Measurements from ENCODE around the gene PRR36. TPM values are rescaled to one million over a fixed set of nuclear protein-coding genes. Genes with fewer than 3 reads are reported as not detected.
A peak's percentile ranks its signal among the peaks of the same experiment; 100 is the strongest.
"Not testable (repeated sequence)": the region's sequence is repeated elsewhere in the genome, so short reads cannot be mapped to it uniquely, and the experiment has no call there.

The PRR36 gene
- polyA plus RNA-seq, 2 donors, result 0.14 to 0.16 TPM

- Histone ChIP-seq H3K36me3 (ENCODE audit: control insufficient read depth in 2 of 2, insufficient read depth in 2 of 2, low read length in 1 of 2) (peaks cover 0 to 3% of the 10 kb centered on the region in 2 donors), H3K9me3 (ENCODE audit: control insufficient read depth in 2 of 2, insufficient read depth in 1 of 2, low read depth in 1 of 2, low read length in 1 of 2) (peaks cover 0 to 1% of the 10 kb centered on the region in 2 donors), H3K4me3 (ENCODE audit: low read depth in 1 of 2, low read length in 2 of 2) (no peak overlapping the region), H3K4me1 (ENCODE audit: control insufficient read depth in 2 of 2, insufficient read depth in 2 of 2, low read length in 1 of 2) (peaks cover 7 to 36% of the 10 kb centered on the region in 2 donors), H3K27me3 (ENCODE audit: control insufficient read depth in 1 of 2, insufficient read depth in 2 of 2, low read length in 2 of 2) (no peaks in the 10 kb centered on the region), H3K27ac (ENCODE audit: low read depth in 2 of 2, low read length in 1 of 2) (peak overlapping the region; percentile 50 to 90)
- 52 to 80% methylated on average over 21 of the region's 21 CpGs for WGBS, 2 donors
These were observed 26.2 kb upstream of the PRR36 start for GRCh38 chr19:7900401-7900870.

GRCh38 chr19:7899751-7900378, 25.7 kb upstream of the PRR36 start:
- Histone ChIP-seq H3K9me3 (ENCODE audit: control insufficient read depth in 2 of 2, insufficient read depth in 1 of 2, low read depth in 1 of 2, low read length in 1 of 2) (peaks cover 0 to 1% of the 10 kb centered on the region in 2 donors), H3K27me3 (ENCODE audit: control insufficient read depth in 1 of 2, insufficient read depth in 2 of 2, low read length in 2 of 2) (no peaks in the 10 kb centered on the region), H3K27ac (ENCODE audit: low read depth in 2 of 2, low read length in 1 of 2) (peak overlapping the region in 1 of 2 donors; percentile 90), H3K36me3 (ENCODE audit: control insufficient read depth in 2 of 2, insufficient read depth in 2 of 2, low read length in 1 of 2) (peaks cover 0 to 3% of the 10 kb centered on the region in 2 donors), H3K4me1 (ENCODE audit: control insufficient read depth in 2 of 2, insufficient read depth in 2 of 2, low read length in 1 of 2) (peaks cover 4 to 38% of the 10 kb centered on the region in 2 donors), H3K4me3 (ENCODE audit: low read depth in 1 of 2, low read length in 2 of 2) (no peak overlapping the region)
- WGBS, 2 donors, result 91 to 92% methylated on average over 34 of the region's 34 CpGs

- peaks cover 0 to 3% of the 10 kb centered on the region in 2 donors for H3K36me3 ChIP-seq (ENCODE audit: control insufficient read depth in 2 of 2, insufficient read depth in 2 of 2, low read length in 1 of 2)
- peaks cover 4 to 31% of the 10 kb centered on the region in 2 donors for H3K4me1 ChIP-seq (ENCODE audit: control insufficient read depth in 2 of 2, insufficient read depth in 2 of 2, low read length in 1 of 2)
- H3K27ac ChIP-seq (ENCODE audit: low read depth in 2 of 2, low read length in 1 of 2), result no peak overlapping the region
- WGBS, 2 donors, result 94 to 95% methylated on average over 16 of the region's 16 CpGs
- no peaks in the 10 kb centered on the region for H3K9me3 ChIP-seq (ENCODE audit: control insufficient read depth in 2 of 2, insufficient read depth in 1 of 2, low read depth in 1 of 2, low read length in 1 of 2)
- H3K4me3 ChIP-seq (ENCODE audit: low read depth in 1 of 2, low read length in 2 of 2), result no peak overlapping the region
- no peaks in the 10 kb centered on the region for H3K27me3 ChIP-seq (ENCODE audit: control insufficient read depth in 1 of 2, insufficient read depth in 2 of 2, low read length in 2 of 2)
These were observed 24.8 kb upstream of the PRR36 start for GRCh38 chr19:7898967-7899366.

- Histone ChIP-seq H3K27me3 (ENCODE audit: control insufficient read depth in 1 of 2, insufficient read depth in 2 of 2, low read length in 2 of 2) (no peaks in the 10 kb centered on the region), H3K9me3 (ENCODE audit: control insufficient read depth in 2 of 2, insufficient read depth in 1 of 2, low read depth in 1 of 2, low read length in 1 of 2) (no peaks in the 10 kb centered on the region), H3K4me3 (ENCODE audit: low read depth in 1 of 2, low read length in 2 of 2) (no peak overlapping the region), H3K36me3 (ENCODE audit: control insufficient read depth in 2 of 2, insufficient read depth in 2 of 2, low read length in 1 of 2) (peaks cover 0 to 3% of the 10 kb centered on the region in 2 donors), H3K4me1 (ENCODE audit: control insufficient read depth in 2 of 2, insufficient read depth in 2 of 2, low read length in 1 of 2) (peaks cover 4 to 25% of the 10 kb centered on the region in 2 donors), H3K27ac (ENCODE audit: low read depth in 2 of 2, low read length in 1 of 2) (peak overlapping the region in 1 of 2 donors; percentile 71)
- WGBS, 2 donors, result 64 to 66% methylated on average over 11 of the region's 11 CpGs
These were observed 23.1 kb upstream of the PRR36 start for GRCh38 chr19:7897292-7897691.

- H3K27ac ChIP-seq (ENCODE audit: low read depth in 2 of 2, low read length in 1 of 2), result no peak overlapping the region
- H3K9me3 ChIP-seq (ENCODE audit: control insufficient read depth in 2 of 2, insufficient read depth in 1 of 2, low read depth in 1 of 2, low read length in 1 of 2), result no peaks in the 10 kb centered on the region
- peaks cover 0 to 3% of the 10 kb centered on the region in 2 donors for H3K36me3 ChIP-seq (ENCODE audit: control insufficient read depth in 2 of 2, insufficient read depth in 2 of 2, low read length in 1 of 2)
- WGBS, 2 donors, result 85 to 90% methylated on average over 13 of the region's 13 CpGs
- H3K27me3 ChIP-seq (ENCODE audit: control insufficient read depth in 1 of 2, insufficient read depth in 2 of 2, low read length in 2 of 2), result no peaks in the 10 kb centered on the region
- H3K4me3 ChIP-seq (ENCODE audit: low read depth in 1 of 2, low read length in 2 of 2), result no peak overlapping the region
- peaks cover 4 to 20% of the 10 kb centered on the region in 2 donors for H3K4me1 ChIP-seq (ENCODE audit: control insufficient read depth in 2 of 2, insufficient read depth in 2 of 2, low read length in 1 of 2)
These were observed 21.4 kb upstream of the PRR36 start for GRCh38 chr19:7895565-7895964.

- Histone ChIP-seq H3K27me3 (ENCODE audit: control insufficient read depth in 1 of 2, insufficient read depth in 2 of 2, low read length in 2 of 2) (no peaks in the 10 kb centered on the region), H3K27ac (ENCODE audit: low read depth in 2 of 2, low read length in 1 of 2) (peak overlapping the region in 1 of 2 donors; percentile 58), H3K4me3 (ENCODE audit: low read depth in 1 of 2, low read length in 2 of 2) (peak overlapping the region in 1 of 2 donors; percentile 11), H3K36me3 (ENCODE audit: control insufficient read depth in 2 of 2, insufficient read depth in 2 of 2, low read length in 1 of 2) (no peaks in the 10 kb centered on the region), H3K9me3 (ENCODE audit: control insufficient read depth in 2 of 2, insufficient read depth in 1 of 2, low read depth in 1 of 2, low read length in 1 of 2) (no peaks in the 10 kb centered on the region), H3K4me1 (ENCODE audit: control insufficient read depth in 2 of 2, insufficient read depth in 2 of 2, low read length in 1 of 2) (peaks cover 0 to 12% of the 10 kb centered on the region in 2 donors)
- 39 to 40% methylated on average over 18 of the region's 18 CpGs for WGBS, 2 donors
These were observed 20.6 kb upstream of the PRR36 start for GRCh38 chr19:7894612-7895309.

- 85 to 86% methylated on average over 18 of the region's 18 CpGs for WGBS, 2 donors
- not testable (repeated sequence) for H3K27ac ChIP-seq (ENCODE audit: low read depth in 2 of 2, low read length in 1 of 2); H3K9me3 ChIP-seq (ENCODE audit: control insufficient read depth in 2 of 2, insufficient read depth in 1 of 2, low read depth in 1 of 2, low read length in 1 of 2); H3K4me3 ChIP-seq (ENCODE audit: low read depth in 1 of 2, low read length in 2 of 2); H3K27me3 ChIP-seq (ENCODE audit: control insufficient read depth in 1 of 2, insufficient read depth in 2 of 2, low read length in 2 of 2); H3K36me3 ChIP-seq (ENCODE audit: control insufficient read depth in 2 of 2, insufficient read depth in 2 of 2, low read length in 1 of 2)
- peaks cover 0 to 12% of the 10 kb centered on the region in 2 donors for H3K4me1 ChIP-seq (ENCODE audit: control insufficient read depth in 2 of 2, insufficient read depth in 2 of 2, low read length in 1 of 2)
These were observed 19.3 kb upstream of the PRR36 start for GRCh38 chr19:7893362-7894101.

- no peaks in the 10 kb centered on the region for H3K9me3 ChIP-seq (ENCODE audit: control insufficient read depth in 2 of 2, insufficient read depth in 1 of 2, low read depth in 1 of 2, low read length in 1 of 2)
- H3K4me3 ChIP-seq (ENCODE audit: low read depth in 1 of 2, low read length in 2 of 2), result peak overlapping the region; percentile 56 to 65
- WGBS, 2 donors, result 62 to 74% methylated on average over 8 of the region's 8 CpGs
- no peaks in the 10 kb centered on the region for H3K27me3 ChIP-seq (ENCODE audit: control insufficient read depth in 1 of 2, insufficient read depth in 2 of 2, low read length in 2 of 2)
- H3K4me1 ChIP-seq (ENCODE audit: control insufficient read depth in 2 of 2, insufficient read depth in 2 of 2, low read length in 1 of 2), result peaks cover 0 to 3% of the 10 kb centered on the region in 2 donors
- H3K36me3 ChIP-seq (ENCODE audit: control insufficient read depth in 2 of 2, insufficient read depth in 2 of 2, low read length in 1 of 2), result no peaks in the 10 kb centered on the region
- peak overlapping the region in 1 of 2 donors; percentile 58 for H3K27ac ChIP-seq (ENCODE audit: low read depth in 2 of 2, low read length in 1 of 2)
These were observed 14.6 kb upstream of the PRR36 start for GRCh38 chr19:7888826-7889217.

GRCh38 chr19:7888145-7888825, 14.1 kb upstream of the PRR36 start, which contains the start of gene LRRC8E:
LRRC8E (plus strand) TSS chr19:7888510; CDS start chr19:7895604, 7,094 bp downstream.
- Histone ChIP-seq H3K9me3 (ENCODE audit: control insufficient read depth in 2 of 2, insufficient read depth in 1 of 2, low read depth in 1 of 2, low read length in 1 of 2) (no peaks in the 10 kb centered on the region), H3K4me3 (ENCODE audit: low read depth in 1 of 2, low read length in 2 of 2) (peak within 1 kb of the TSS; percentile 56 to 65), H3K4me1 (ENCODE audit: control insufficient read depth in 2 of 2, insufficient read depth in 2 of 2, low read length in 1 of 2) (peaks cover 0 to 3% of the 10 kb centered on the region in 2 donors), H3K27me3 (ENCODE audit: control insufficient read depth in 1 of 2, insufficient read depth in 2 of 2, low read length in 2 of 2) (no peaks in the 10 kb centered on the region), H3K27ac (ENCODE audit: low read depth in 2 of 2, low read length in 1 of 2) (peak within 1 kb of the TSS in 1 of 2 donors; percentile 58), H3K36me3 (ENCODE audit: control insufficient read depth in 2 of 2, insufficient read depth in 2 of 2, low read length in 1 of 2) (no peaks in the 10 kb centered on the region)
- WGBS, 2 donors, result 8 to 9% methylated on average over 42 to 53 of the region's 53 CpGs
